HepG2 (cell line): Measurements from ENCODE around the gene PDGFB. TPM values are rescaled to one million over a fixed set of nuclear protein-coding genes. Genes with fewer than 3 reads are reported as not detected.

Experiments used
- ATAC-seq: fragments of 200-7000 bp; cut with Tn5 transposase; 3 replicates; pipeline ENCODE4 v1.9.1; 2020; ENCODE audit warnings: mild to moderate bottlenecking, moderate library complexity
- BruUV-seq: library from RNA; stranded (reverse); fragments of 400-500 nt; replicated peaks from 2 replicates; lab custom pipeline; 2021; lab: Mats Ljungman, UMichigan
- CTCF ChIA-PET: fragments of 300-600 bp; formaldehyde crosslinking; extraction: SDS; loops from one replicate; lab custom pipeline; 2021; ENCODE audit warnings: low total read pairs, inconsistent platforms, low intra/inter-chr PET ratio; lab: Yijun Ruan, JAX
- POLR2A ChIA-PET: fragments of 350-600 bp; sonication (Branson Sonifier 250); formaldehyde crosslinking; loops from one replicate; lab custom pipeline; 2020; ENCODE audit warnings: antibody characterized with exemption, inconsistent platforms; lab: Yijun Ruan, JAX
- DNase-seq: peaks from one replicate; pipeline ENCODE4 v3.0.0-alpha.2; 2015; ENCODE audit warnings: low spot score
- FAIRE-seq: peaks from 3 replicates; lab custom pipeline; 2011; peaks lifted over from hg19 to GRCh38; lab: Jason Lieb, UNC
- H2AFZ ChIP-seq: one replicate; pipeline ENCODE4 v1.6.1; 2011; ENCODE audit warnings: low read length, inconsistent platforms
- H3K27ac ChIP-seq: fragments of 300-600 bp; 3 replicates; pipeline ENCODE4 v1.8.0; 2011; ENCODE audit warnings: mixed run types, mild to moderate bottlenecking, mixed read lengths, low read length, inconsistent platforms; ENCODE audit not compliant: insufficient read depth; ENCODE audit errors: extremely low read length
- H3K27me3 ChIP-seq, 2 experiments: fragments of 200-600 bp in 1 of 2; 2 replicates in 1 of 2; 3 replicates in 1 of 2; pipeline versions ENCODE4 v1.6.0 to v1.8.0; 2011; ENCODE audit warnings: low read length in 2 of 2, mild to moderate bottlenecking in 2 of 2, moderate library complexity in 2 of 2, inconsistent platforms in 1 of 2; ENCODE audit not compliant: insufficient read depth in 2 of 2, control insufficient read depth in 1 of 2
- H3K36me3 ChIP-seq, 2 experiments: fragments of 200-600 bp in 1 of 2; replicated peaks in 1 of 2; 2 replicates in 1 of 2; 3 replicates in 1 of 2; pipeline versions ENCODE4 v1.5.1 to v1.8.0; 2011; ENCODE audit warnings: low read length in 2 of 2, inconsistent platforms in 1 of 2; ENCODE audit not compliant: insufficient read depth in 2 of 2, control insufficient read depth in 1 of 2
- H3K4me1 ChIP-seq: 2 replicates; pipeline ENCODE4 v1.5.1; 2012; ENCODE audit warnings: low read length, inconsistent platforms; ENCODE audit not compliant: insufficient read depth
- H3K4me2 ChIP-seq: 2 replicates; pipeline ENCODE4 v1.6.0; 2011; ENCODE audit warnings: low read depth, low read length, inconsistent platforms
- H3K4me3 ChIP-seq, 3 experiments: fragments of 200-600 bp in 1 of 3; sonication (generic), shearing (Covaris generic) in 1 of 3; replicated peaks in 1 of 3; 2 replicates each; pipeline ENCODE4 v1.5.1; 2011 to 2016; ENCODE audit warnings: low read length in 3 of 3, inconsistent platforms in 2 of 3, low read depth in 2 of 3, mild to moderate bottlenecking in 2 of 3, control low read depth in 1 of 3, mixed read lengths in 1 of 3; ENCODE audit not compliant: insufficient read depth in 1 of 3
- H3K79me2 ChIP-seq: one replicate; pipeline ENCODE4 v1.6.1; 2011; ENCODE audit warnings: low read length, inconsistent platforms; ENCODE audit not compliant: insufficient read depth
- H3K9ac ChIP-seq: 2 replicates; pipeline ENCODE4 v1.6.0; 2011; ENCODE audit warnings: mild to moderate bottlenecking, low read depth, low read length, inconsistent platforms; ENCODE audit not compliant: insufficient read depth
- H3K9me3 ChIP-seq: 2 replicates; pipeline ENCODE4 v1.5.1; 2012; ENCODE audit warnings: mild to moderate bottlenecking, low read length
- H4K20me1 ChIP-seq: 2 replicates; pipeline ENCODE4 v1.6.0; 2011; ENCODE audit warnings: inconsistent platforms, mild to moderate bottlenecking, low read length, moderate library complexity; ENCODE audit not compliant: insufficient read depth
- SRSF9 ChIP-seq: fragments of 200-400 bp; formaldehyde crosslinking; IDR thresholded peaks from 2 replicates; pipeline ENCODE4 v1.6.1; 2018; ENCODE audit warnings: borderline replicate concordance, mild to moderate bottlenecking, low read depth, low read length; ENCODE audit not compliant: insufficient read depth, poor library complexity, severe bottlenecking
- ZNF737 ChIP-seq: sonication (generic); formaldehyde crosslinking; IDR thresholded peaks from 2 replicates; pipeline ENCODE4 v1.5.0; 2020; ENCODE audit warnings: missing genetic modification reagents, mild to moderate bottlenecking, borderline replicate concordance
- WGBS: methylation state at CpG from one replicate; pipeline ENCODE4 v1.1.6; 2017; ENCODE audit warnings: low lambda C conversion rate; 5-methylcytosine and 5-hydroxymethylcytosine counted together
- in situ Hi-C: cut with HindIII; loops from 2 replicates; pipeline ENCODE4 v1.10.0; 2017; ENCODE audit warnings: low pct_unique_long_range_greater_than_20kb; ENCODE audit not compliant: extremely low pct_ligation_motif_present
- intact Hi-C: fragments of 100-400 bp; cut with micrococcal nuclease; formaldehyde crosslinking; loops from one replicate; pipeline ENCODE4 v1.10.0; 2022; ENCODE audit not compliant: unreplicated experiment
- polyA plus RNA-seq, 8 experiments: library from polyadenylated mRNA; depleted of rRNA in 3 of 8; stranded (reverse) in 7 of 8; unstranded in 1 of 8; fragments of >200 nt; fragmentation: Illumina TruSeq in 4 of 8; extraction: Trizol in 4 of 8; gene quantifications; 2 replicates each; pipeline versions ENCODE4 v1.2.1 to v1.2.3, GENCODE V29; 2011 to 2016; ENCODE audit warnings: low read depth in 4 of 8, missing spikeins in 1 of 8, mixed read lengths in 1 of 8; ENCODE audit not compliant: insufficient read depth in 1 of 8
- total RNA-seq, 5 experiments: library from RNA; depleted of rRNA; stranded (reverse); fragments of >200 nt; fragmentation: Illumina TruSeq; extraction: Trizol; gene quantifications; 2 replicates each; pipeline ENCODE4 v1.2.3, GENCODE V29; 2016; ENCODE audit warnings: low read depth in 1 of 5
- TF ChIP-seq, protein P1 (sequence below): IDR thresholded peaks from 2 replicates; pipeline ENCODE4 v1.4.0; 2020; ENCODE audit warnings: mild to moderate bottlenecking, missing genetic modification reagents

PDGFB gene
- total and polyA plus RNA-seq, 2 of the 13 experiments (the other 11 are each of a cell fraction or from before 2014, with no cell fraction given), result 1.4 to 10.1 TPM

DNA sequence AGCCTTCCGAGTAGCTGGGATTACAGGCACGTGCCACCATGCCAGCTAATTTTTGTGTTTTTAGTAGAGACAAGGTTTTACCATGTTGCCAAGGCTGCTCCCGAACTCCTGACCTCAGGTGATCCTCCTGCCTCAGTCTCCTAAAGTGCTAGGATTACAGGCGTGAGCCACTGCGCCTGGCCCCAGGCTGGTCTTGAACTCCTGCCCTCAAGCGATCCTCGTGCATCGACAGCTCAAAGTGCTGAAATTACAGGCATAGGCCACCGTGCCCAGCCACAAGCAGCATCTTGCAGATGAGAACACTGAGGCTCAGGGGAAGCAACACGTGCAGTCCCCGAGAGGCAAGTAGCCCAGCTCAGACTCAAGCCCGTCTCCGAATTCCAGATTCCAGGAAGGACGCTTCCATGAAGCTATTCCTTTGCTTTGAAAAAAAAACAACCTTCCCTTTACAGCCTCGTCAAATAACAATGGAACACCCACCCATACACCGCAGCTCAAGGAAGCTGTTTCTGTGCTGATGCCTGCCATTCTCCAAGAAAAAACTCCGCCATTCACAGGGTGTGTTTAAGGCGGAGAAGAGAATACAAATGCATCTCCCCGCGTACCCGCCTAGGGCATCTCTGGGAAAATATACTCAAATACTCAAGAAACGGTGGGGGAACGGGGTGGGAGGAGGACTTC is 34.5 kb upstream of the PDGFB start:
- peaks cover 54% of the 10 kb centered on the region for H3K4me1 ChIP-seq
- H2AFZ ChIP-seq, result no peak overlapping the region
- H3K27ac ChIP-seq, result no peak overlapping the region
- no peak for ATAC-seq
- H3K27me3 ChIP-seq, result peaks cover 7 to 27% of the 10 kb centered on the region in 2 experiments
- H3K4me3 ChIP-seq, result no peak overlapping the region
- BruUV-seq, result no TSS peak
- no peaks in the 10 kb centered on the region for H3K36me3 ChIP-seq
- H3K9ac ChIP-seq, result no peak overlapping the region
- DNase-seq, result no peak
- no peaks in the 10 kb centered on the region for H3K9me3 ChIP-seq
- no peak overlapping the region for H3K4me2 ChIP-seq
- no peaks in the 10 kb centered on the region for H4K20me1 ChIP-seq
- TF ChIP-seq SRSF9, result no peak
- TF ChIP-seq, protein P1, sequence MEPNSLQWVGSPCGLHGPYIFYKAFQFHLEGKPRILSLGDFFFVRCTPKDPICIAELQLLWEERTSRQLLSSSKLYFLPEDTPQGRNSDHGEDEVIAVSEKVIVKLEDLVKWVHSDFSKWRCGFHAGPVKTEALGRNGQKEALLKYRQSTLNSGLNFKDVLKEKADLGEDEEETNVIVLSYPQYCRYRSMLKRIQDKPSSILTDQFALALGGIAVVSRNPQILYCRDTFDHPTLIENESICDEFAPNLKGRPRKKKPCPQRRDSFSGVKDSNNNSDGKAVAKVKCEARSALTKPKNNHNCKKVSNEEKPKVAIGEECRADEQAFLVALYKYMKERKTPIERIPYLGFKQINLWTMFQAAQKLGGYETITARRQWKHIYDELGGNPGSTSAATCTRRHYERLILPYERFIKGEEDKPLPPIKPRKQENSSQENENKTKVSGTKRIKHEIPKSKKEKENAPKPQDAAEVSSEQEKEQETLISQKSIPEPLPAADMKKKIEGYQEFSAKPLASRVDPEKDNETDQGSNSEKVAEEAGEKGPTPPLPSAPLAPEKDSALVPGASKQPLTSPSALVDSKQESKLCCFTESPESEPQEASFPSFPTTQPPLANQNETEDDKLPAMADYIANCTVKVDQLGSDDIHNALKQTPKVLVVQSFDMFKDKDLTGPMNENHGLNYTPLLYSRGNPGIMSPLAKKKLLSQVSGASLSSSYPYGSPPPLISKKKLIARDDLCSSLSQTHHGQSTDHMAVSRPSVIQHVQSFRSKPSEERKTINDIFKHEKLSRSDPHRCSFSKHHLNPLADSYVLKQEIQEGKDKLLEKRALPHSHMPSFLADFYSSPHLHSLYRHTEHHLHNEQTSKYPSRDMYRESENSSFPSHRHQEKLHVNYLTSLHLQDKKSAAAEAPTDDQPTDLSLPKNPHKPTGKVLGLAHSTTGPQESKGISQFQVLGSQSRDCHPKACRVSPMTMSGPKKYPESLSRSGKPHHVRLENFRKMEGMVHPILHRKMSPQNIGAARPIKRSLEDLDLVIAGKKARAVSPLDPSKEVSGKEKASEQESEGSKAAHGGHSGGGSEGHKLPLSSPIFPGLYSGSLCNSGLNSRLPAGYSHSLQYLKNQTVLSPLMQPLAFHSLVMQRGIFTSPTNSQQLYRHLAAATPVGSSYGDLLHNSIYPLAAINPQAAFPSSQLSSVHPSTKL, result no peak
- WGBS, result 46% methylated on average over 20 of the region's 23 CpGs
- ChIA-PET CTCF (no interaction called here), POLR2A (no interaction called here)
- intact Hi-C loops, result no loop called here
- no peak for FAIRE-seq
- in situ Hi-C loops, result no loop called here
- H3K79me2 ChIP-seq, result no peaks in the 10 kb centered on the region

DNA sequence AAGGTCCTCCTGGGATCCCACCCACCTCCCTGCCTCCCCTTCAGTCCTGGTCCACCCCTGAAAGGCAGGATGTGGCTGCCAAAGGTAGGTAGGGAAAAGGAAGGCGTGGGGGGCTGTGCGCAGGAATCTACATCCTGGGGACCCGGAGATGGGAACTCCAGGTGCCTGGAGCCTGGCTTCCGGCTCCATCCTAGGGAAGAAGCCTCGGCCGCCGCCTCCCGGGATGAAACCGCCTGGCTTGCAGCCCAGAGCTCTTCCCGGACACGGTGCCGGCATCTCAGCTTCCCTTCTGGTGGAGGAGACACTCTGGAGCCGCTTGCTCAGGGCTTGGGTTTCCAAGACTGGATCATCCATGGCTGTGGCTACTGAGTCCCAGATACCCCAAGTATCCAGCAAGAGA is 33.3 kb upstream of the PDGFB start:
- no peak overlapping the region for H3K9ac ChIP-seq
- intact Hi-C loops (no loop called here), in situ Hi-C loops (no loop called here)
- H3K27me3 ChIP-seq, result peaks cover 9 to 33% of the 10 kb centered on the region in 2 experiments
- H3K9me3 ChIP-seq, result no peaks in the 10 kb centered on the region
- no peaks in the 10 kb centered on the region for H4K20me1 ChIP-seq
- POLR2A ChIA-PET, result no interaction called here
- H2AFZ ChIP-seq, result no peak overlapping the region
- no peak overlapping the region for H3K27ac ChIP-seq
- peaks cover 41% of the 10 kb centered on the region for H3K4me1 ChIP-seq
- no peak for TF ChIP-seq ZNF737
- CTCF ChIA-PET, result no interaction called here
- no peak for ATAC-seq
- H3K36me3 ChIP-seq, result no peaks in the 10 kb centered on the region
- no peak overlapping the region for H3K4me2 ChIP-seq
- DNase-seq, result no peak
- BruUV-seq, result no TSS peak
- 46% methylated on average over 5 of the region's 13 CpGs for WGBS
- FAIRE-seq, result no peak
- no peaks in the 10 kb centered on the region for H3K79me2 ChIP-seq
- H3K4me3 ChIP-seq, result no peak overlapping the region
